Uterus (tissue), 4 donors: ENCODE data around the gene U2AF1. TPM values are rescaled to one million over a fixed set of nuclear protein-coding genes. Genes with fewer than 3 reads are reported as not detected.

Source experiments
- total RNA-seq, 4 donors: library from RNA; depleted of rRNA in 3 of 4; stranded (reverse); fragments of >200 nt in 3 of 4; gene quantifications; one replicate each; pipeline versions ENCODE4 v1.1.0 to v1.2.4, GENCODE V29; 2014 to 2023
- donor health status: DM: yes; HTN: yes; CAD: no.

The U2AF1 gene
- total RNA-seq, 4 donors from 2014 or later, result 17.9 to 52.6 (median 31.4) TPM

Other genes starting within 250 kb of the U2AF1 start
- 10 to 100 TPM in 2 of 4 donors, 1 to 10 TPM in 1, not detected in 1; 6.4 to 19.1 (median 17.8) TPM for gene WDR4, start 228.0 kb downstream of the U2AF1 start, total RNA-seq
- gene NDUFV3, start 214.3 kb downstream of the U2AF1 start, total RNA-seq, result 10 to 100 TPM; 41.5 to 55.9 (median 45.7) TPM
- gene ERVH48-1, start 181.9 kb downstream of the U2AF1 start, total RNA-seq, result not detected
- 10 to 100 TPM in 3 of 4 donors, 1 to 10 TPM in 1; 6.2 to 82.5 (median 26.4) TPM for gene PKNOX1, start 133.0 kb downstream of the U2AF1 start, total RNA-seq
- 10 to 100 TPM in 1 of 4 donors, 1 to 10 TPM in 3; 2.6 to 11.4 (median 6.3) TPM for gene CBS, start 31.7 kb downstream of the U2AF1 start, total RNA-seq
- gene CRYAA, start 61.4 kb upstream of the U2AF1 start, total RNA-seq, result not detected